ENCODE measurements around the gene GRB2.

GRCh38 chr17:75289832-75290337 lies 115.6 kb downstream of the GRB2 start:
- TF ChIP-seq, protein P1, sequence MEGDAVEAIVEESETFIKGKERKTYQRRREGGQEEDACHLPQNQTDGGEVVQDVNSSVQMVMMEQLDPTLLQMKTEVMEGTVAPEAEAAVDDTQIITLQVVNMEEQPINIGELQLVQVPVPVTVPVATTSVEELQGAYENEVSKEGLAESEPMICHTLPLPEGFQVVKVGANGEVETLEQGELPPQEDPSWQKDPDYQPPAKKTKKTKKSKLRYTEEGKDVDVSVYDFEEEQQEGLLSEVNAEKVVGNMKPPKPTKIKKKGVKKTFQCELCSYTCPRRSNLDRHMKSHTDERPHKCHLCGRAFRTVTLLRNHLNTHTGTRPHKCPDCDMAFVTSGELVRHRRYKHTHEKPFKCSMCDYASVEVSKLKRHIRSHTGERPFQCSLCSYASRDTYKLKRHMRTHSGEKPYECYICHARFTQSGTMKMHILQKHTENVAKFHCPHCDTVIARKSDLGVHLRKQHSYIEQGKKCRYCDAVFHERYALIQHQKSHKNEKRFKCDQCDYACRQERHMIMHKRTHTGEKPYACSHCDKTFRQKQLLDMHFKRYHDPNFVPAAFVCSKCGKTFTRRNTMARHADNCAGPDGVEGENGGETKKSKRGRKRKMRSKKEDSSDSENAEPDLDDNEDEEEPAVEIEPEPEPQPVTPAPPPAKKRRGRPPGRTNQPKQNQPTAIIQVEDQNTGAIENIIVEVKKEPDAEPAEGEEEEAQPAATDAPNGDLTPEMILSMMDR (IDR thresholded peaks at IDR 0.05; ENCODE audit: low read depth, low read length) = peak; percentile 58
- no peak for TF ChIP-seq EZH2phosphoT487 (IDR thresholded peaks at IDR 0.05; ENCODE audit: low read depth)
